T-helper 2 cell treated with Interferon-gamma antibody and Interleukin-4, amounts not matched to agents 5 μg/mL and 100 μg/mL, for 36 hours (primary cell): Measurements from ENCODE around the gene BICDL1.

Experiments
- DNase-seq: peaks from one replicate; pipeline ENCODE4 v3.0.0; 2021; ENCODE audit warnings: low spot score
- H3K27ac Mint-ChIP-seq: one replicate; pipeline ENCODE4 v1.8.0; 2021; ENCODE audit warnings: mild to moderate bottlenecking, mixed read lengths
- H3K27me3 Mint-ChIP-seq: one replicate; pipeline ENCODE4 v1.8.0; 2021; ENCODE audit warnings: low read depth, mixed read lengths
- H3K36me3 Mint-ChIP-seq: one replicate; pipeline ENCODE4 v1.8.0; 2021; ENCODE audit warnings: low read depth, mixed read lengths
- H3K4me1 Mint-ChIP-seq: one replicate; pipeline ENCODE4 v1.8.0; 2021; ENCODE audit warnings: low read depth, mixed read lengths
- H3K4me3 Mint-ChIP-seq: one replicate; pipeline ENCODE4 v1.8.0; 2022; ENCODE audit warnings: mild to moderate bottlenecking, moderate library complexity, mixed read lengths
- H3K9me3 Mint-ChIP-seq: one replicate; pipeline ENCODE4 v1.8.0; 2021; ENCODE audit warnings: mixed read lengths

The BICDL1 gene

GRCh38 chr12:120116792-120117651, 128.0 kb downstream of the BICDL1 start:
- DNase-seq: peak; percentile 97
- peak overlapping the region; percentile 90 for H3K27ac Mint-ChIP-seq

GRCh38 chr12:120117961-120118320, 128.9 kb downstream of the BICDL1 start:
- Mint-ChIP-seq H3K36me3 (peaks cover 33% of the 10 kb centered on the region), H3K27me3 (no peaks in the 10 kb centered on the region), H3K9me3 (no peaks in the 10 kb centered on the region), H3K4me1 (peaks cover 57% of the 10 kb centered on the region), H3K4me3 (peak overlapping the region; percentile 95), H3K27ac (peak overlapping the region; percentile 90)
- no peak for DNase-seq

More at GRCh38 chr12:120116792-120117651, 128.0 kb downstream of the BICDL1 start:
- no peaks in the 10 kb centered on the region for H3K9me3 Mint-ChIP-seq
- H3K4me1 Mint-ChIP-seq: peaks cover 60% of the 10 kb centered on the region
- peak overlapping the region; percentile 95 for H3K4me3 Mint-ChIP-seq
- H3K27me3 Mint-ChIP-seq: no peaks in the 10 kb centered on the region
- peaks cover 37% of the 10 kb centered on the region for H3K36me3 Mint-ChIP-seq

DNA sequence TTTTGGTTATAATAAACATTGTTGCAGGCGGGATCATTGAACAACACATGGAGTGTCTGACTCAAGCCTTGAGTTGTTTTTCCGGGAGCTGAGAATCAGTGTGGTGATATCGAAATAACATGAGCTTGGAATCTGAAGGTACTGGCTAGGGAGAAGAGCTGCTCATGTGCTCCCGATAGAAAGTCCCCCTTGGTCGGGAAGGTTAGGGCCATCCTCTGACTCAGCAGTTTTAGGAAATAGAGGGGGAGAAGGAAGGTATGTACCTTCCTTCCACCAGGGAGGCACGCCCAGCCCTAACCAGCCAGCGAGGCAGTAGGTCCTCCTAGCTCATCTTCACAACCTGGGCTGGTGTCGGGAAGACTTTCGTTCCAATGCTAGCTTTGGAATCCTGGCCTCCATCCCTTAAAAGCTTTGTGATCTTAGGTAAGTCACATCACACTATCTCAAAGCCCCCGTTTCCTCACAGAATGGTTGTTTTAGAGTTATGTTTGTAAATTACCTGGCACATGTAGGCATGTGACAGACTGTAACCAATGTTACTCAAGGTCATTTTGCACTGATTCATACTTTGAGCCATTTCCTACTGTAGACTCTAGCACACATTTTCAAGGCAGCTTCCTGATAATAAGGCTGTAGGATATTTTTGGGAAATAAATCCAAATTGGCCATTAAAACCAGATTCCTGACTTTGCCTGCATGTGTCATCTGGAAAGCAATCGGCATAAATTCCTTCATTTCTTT, 129.5 kb downstream of the BICDL1 start:
- Mint-ChIP-seq H3K27ac (peak overlapping the region; percentile 90), H3K36me3 (peaks cover 30% of the 10 kb centered on the region), H3K4me1 (peaks cover 59% of the 10 kb centered on the region), H3K4me3 (peak overlapping the region; percentile 95), H3K27me3 (no peaks in the 10 kb centered on the region), H3K9me3 (no peaks in the 10 kb centered on the region)
- no peak for DNase-seq

DNA sequence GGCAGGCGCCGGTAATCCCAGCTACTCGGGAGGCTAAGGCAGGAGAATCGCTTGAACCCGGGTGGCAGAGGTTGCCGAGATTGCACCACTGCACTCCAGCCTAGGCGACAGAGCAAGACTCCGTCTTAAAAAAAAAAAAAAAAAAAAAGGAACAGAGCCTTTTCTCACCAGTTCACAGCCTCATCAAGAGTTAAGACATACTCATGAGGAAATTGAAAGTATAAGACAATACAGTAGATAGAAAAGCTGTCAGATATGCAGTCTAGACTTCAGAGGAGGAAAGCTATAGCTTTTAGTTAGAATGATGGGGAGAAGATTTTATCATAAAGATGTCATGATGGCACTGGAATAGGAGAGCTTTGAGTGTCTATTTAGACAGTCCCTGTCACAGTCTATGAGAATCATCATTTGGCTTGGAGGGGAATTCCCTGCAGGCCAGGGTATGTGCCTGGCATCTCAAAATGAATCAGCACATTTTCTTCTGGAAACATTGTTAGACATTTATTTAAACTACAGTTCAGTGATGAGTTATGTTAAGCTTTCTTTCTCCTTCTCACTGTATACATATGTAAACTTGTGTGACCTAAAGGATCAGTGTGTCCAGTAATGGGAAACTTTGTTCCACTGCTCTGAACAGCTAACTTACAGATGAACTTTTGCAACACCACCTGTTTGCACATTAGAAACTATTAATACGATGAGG, 130.4 kb downstream of the BICDL1 start:
- peak overlapping the region; percentile 57 for H3K4me3 Mint-ChIP-seq
- H3K4me1 Mint-ChIP-seq: peaks cover 65% of the 10 kb centered on the region
- peaks cover 27% of the 10 kb centered on the region for H3K36me3 Mint-ChIP-seq
- no peaks in the 10 kb centered on the region for H3K27me3 Mint-ChIP-seq
- peak overlapping the region; percentile 84 for H3K27ac Mint-ChIP-seq
- no peaks in the 10 kb centered on the region for H3K9me3 Mint-ChIP-seq
- peak; percentile 61 for DNase-seq

DNA sequence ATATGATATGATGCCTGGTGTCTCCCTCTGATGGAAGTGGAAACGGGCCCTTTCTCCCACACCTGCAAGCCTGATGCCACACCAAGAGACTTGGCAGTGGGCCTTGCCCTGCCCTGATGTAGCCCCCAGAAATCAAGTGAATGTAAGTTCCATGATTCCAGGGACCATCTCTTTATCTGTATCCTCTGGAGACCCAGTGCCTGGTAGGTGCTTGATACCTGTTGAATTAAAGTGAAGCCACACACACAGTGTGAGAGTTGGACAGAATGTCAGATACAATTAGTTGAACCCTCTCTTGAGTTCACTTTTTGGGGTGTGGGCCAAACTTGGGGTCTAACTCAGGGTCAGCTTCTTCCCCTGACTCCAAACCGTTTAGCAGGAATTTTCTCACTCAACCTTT, 132.3 kb downstream of the BICDL1 start:
- H3K4me1 Mint-ChIP-seq: peaks cover 50% of the 10 kb centered on the region
- H3K9me3 Mint-ChIP-seq: no peaks in the 10 kb centered on the region
- H3K27ac Mint-ChIP-seq: peak overlapping the region; percentile 83
- H3K36me3 Mint-ChIP-seq: peaks cover 13% of the 10 kb centered on the region
- DNase-seq: no peak
- no peaks in the 10 kb centered on the region for H3K27me3 Mint-ChIP-seq
- H3K4me3 Mint-ChIP-seq: peak overlapping the region; percentile 47

DNA sequence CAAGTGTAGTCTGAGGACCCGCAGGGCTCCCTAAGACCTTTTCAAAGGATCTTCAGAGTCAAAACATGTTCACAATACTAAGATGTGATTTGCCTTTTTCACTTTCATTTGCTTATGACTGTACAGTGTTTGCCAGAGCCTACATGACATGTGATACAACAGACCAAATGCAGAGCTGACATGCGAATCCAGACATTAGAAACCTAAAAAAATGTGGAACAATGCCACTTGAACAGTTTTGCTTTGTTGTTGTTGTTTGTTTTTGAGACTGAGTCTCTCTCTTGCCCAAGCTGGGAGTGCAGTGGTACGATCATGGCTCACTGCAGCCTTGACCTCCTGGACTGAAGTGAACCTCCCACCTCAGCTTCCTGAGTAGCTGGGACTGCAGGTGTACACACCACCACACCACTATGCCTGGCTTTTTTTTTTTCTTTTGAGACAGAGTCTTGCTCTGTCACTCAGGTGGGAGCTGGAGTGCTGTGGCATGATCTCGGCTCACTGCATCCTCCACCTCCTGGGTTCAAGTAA, 132.8 kb downstream of the BICDL1 start:
- H3K27ac Mint-ChIP-seq: peak overlapping the region; percentile 83
- no peaks in the 10 kb centered on the region for H3K9me3 Mint-ChIP-seq
- H3K4me1 Mint-ChIP-seq: peaks cover 52% of the 10 kb centered on the region
- peak overlapping the region; percentile 47 for H3K4me3 Mint-ChIP-seq
- DNase-seq: peak; percentile 24
- H3K36me3 Mint-ChIP-seq: peaks cover 17% of the 10 kb centered on the region
- no peaks in the 10 kb centered on the region for H3K27me3 Mint-ChIP-seq

DNA sequence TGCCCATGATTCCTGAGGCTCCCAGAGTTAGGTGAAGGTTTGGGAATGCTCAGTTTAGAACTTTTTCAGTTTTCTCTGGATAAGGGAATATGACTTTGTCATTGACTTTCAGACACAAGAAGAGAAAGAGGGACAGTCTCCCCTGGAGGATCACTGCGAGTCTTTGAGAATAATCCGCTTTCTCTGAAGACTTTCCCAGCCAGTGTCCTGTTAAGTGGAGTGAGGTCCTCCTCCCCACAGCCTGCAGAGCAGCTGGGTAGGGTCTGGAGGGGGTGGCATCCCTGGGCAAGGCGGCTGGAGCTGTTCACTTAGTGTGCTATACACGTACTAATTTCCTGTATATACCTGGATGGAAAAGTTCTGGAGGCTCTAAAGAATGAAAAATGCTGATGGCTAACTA, 136.0 kb downstream of the BICDL1 start:
- H3K9me3 Mint-ChIP-seq: no peaks in the 10 kb centered on the region
- H3K4me1 Mint-ChIP-seq: peaks cover 30% of the 10 kb centered on the region

DNA sequence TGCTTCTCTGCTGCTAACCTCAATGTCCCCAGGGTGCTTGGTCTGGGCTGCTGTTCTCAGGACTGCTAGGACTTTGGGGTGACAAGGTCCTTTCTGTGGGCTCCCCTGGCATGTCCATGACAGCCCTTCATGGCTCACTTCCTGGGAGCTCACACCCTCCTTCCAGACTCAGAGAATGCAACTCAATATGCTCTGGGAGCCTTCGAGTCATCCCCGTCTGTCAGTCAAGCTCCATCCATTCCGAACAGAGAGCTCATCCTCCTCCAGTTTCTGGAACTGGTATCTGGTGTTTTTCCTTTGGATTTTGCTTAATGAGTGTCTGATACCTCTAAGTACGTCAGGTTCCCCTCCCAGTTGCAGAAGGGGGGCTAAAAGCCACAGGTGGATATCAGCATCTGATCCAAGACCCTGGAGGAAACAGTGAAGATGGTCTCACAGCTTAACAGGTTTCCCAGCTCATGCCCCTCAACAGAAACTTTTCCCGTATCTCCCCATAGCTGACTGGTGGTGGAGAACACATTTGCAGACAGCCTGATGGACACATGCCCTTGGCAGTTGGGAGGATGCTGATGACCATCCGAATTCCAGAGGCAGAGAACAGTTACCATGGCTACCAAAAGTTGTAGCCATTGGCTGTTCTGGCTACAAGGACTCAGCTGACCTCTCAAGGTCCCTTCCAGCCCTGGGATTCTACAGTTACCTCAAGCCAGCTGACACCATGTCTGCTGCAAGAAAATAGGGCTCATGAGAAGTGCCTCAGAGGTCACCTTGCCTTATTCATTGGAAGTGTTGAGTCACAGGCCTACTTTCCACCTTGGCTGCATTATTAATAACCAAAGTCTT, 137.0 kb downstream of the BICDL1 start:
- H3K27ac Mint-ChIP-seq: peak overlapping the region; percentile 68
- no peak overlapping the region for H3K4me3 Mint-ChIP-seq
- peak; percentile 18 for DNase-seq
- H3K27me3 Mint-ChIP-seq: no peaks in the 10 kb centered on the region
- H3K9me3 Mint-ChIP-seq: no peaks in the 10 kb centered on the region
- peaks cover 23% of the 10 kb centered on the region for H3K4me1 Mint-ChIP-seq
- H3K36me3 Mint-ChIP-seq: peaks cover 35% of the 10 kb centered on the region

More for the DNA sequence above, 136.0 kb downstream of the BICDL1 start:
- no peaks in the 10 kb centered on the region for H3K27me3 Mint-ChIP-seq
- no peak for DNase-seq
- H3K4me3 Mint-ChIP-seq: no peak overlapping the region
- H3K36me3 Mint-ChIP-seq: peaks cover 30% of the 10 kb centered on the region
- no peak overlapping the region for H3K27ac Mint-ChIP-seq

DNA sequence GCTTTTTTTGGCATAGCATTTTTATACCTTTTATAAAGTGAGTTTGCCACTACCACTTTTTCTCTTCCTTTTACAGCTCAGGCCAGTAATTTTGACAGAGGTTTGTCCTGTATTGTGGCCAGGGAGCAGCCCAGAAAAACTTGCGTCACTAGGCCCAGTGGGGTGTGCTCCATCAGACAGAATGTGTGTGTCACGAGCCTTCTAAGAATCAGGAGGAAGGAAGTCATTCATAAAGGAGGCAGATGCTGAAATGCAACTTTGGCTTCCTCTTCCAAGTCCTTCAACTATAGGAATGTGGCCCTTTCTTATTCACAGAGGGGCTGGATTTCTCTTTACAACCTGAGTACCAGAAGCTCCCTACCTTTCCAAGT, 137.6 kb downstream of the BICDL1 start:
- Mint-ChIP-seq H3K4me3 (no peak overlapping the region), H3K36me3 (peaks cover 41% of the 10 kb centered on the region), H3K27ac (peak overlapping the region; percentile 68), H3K9me3 (no peaks in the 10 kb centered on the region), H3K4me1 (peaks cover 17% of the 10 kb centered on the region), H3K27me3 (no peaks in the 10 kb centered on the region)
- no peak for DNase-seq

- no peak for DNase-seq
- no peaks in the 10 kb centered on the region for H3K27me3 Mint-ChIP-seq
- H3K36me3 Mint-ChIP-seq: peaks cover 62% of the 10 kb centered on the region
- H3K9me3 Mint-ChIP-seq: no peaks in the 10 kb centered on the region
- no peak overlapping the region for H3K4me3 Mint-ChIP-seq
- peaks cover 2% of the 10 kb centered on the region for H3K4me1 Mint-ChIP-seq
- no peak overlapping the region for H3K27ac Mint-ChIP-seq
Measured at GRCh38 chr12:120130011-120130410, 141.0 kb downstream of the BICDL1 start.

DNA sequence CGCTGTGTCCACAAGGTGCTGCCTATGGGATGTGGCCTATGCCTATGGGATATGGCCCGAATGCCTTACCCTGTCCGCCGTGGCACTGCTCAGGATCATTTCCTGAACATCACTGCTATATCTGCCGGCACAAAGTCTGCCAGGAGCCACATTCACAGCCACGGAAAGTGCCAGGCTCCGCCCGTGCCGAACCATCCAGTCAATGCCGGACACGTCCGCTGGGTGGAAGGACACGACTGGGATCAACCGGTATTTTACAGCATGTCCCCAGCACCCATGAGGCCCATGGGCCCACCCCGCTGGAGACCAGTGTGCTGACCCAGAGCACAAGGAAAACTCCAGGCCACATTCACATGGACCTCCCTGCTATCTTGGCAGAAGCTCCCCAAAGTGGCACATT, 142.1 kb downstream of the BICDL1 start:
- H3K4me3 Mint-ChIP-seq: no peak overlapping the region
- H3K9me3 Mint-ChIP-seq: no peaks in the 10 kb centered on the region
- H3K4me1 Mint-ChIP-seq: peaks cover 2% of the 10 kb centered on the region
- H3K27ac Mint-ChIP-seq: no peak overlapping the region
- peaks cover 63% of the 10 kb centered on the region for H3K36me3 Mint-ChIP-seq
- DNase-seq: no peak
- H3K27me3 Mint-ChIP-seq: no peaks in the 10 kb centered on the region

GRCh38 chr12:120132054-120132836, 143.2 kb downstream of the BICDL1 start:
- H3K27me3 Mint-ChIP-seq: no peaks in the 10 kb centered on the region
- no peak for DNase-seq
- no peaks in the 10 kb centered on the region for H3K9me3 Mint-ChIP-seq
- H3K4me3 Mint-ChIP-seq: no peak overlapping the region
- no peaks in the 10 kb centered on the region for H3K4me1 Mint-ChIP-seq
- no peak overlapping the region for H3K27ac Mint-ChIP-seq
- peaks cover 64% of the 10 kb centered on the region for H3K36me3 Mint-ChIP-seq
